NCI-H524 treated with DMSO at 0.1 percent for 48 hours (cell line): ENCODE results near the gene TFEB.

ENCODE experiments used
- DNase-seq: peaks from one replicate; lab custom pipeline; 2025; lab: John Stamatoyannopoulos, UW

TFEB gene

GRCh38 chr6:41705996-41706835, 29.2 kb downstream of the TFEB start:
- DNase-seq = no peak

GRCh38 chr6:41705311-41705995, 30.0 kb downstream of the TFEB start:
- no peak for DNase-seq

GRCh38 chr6:41704656-41705310, 30.6 kb downstream of the TFEB start:
- no peak for DNase-seq

DNA sequence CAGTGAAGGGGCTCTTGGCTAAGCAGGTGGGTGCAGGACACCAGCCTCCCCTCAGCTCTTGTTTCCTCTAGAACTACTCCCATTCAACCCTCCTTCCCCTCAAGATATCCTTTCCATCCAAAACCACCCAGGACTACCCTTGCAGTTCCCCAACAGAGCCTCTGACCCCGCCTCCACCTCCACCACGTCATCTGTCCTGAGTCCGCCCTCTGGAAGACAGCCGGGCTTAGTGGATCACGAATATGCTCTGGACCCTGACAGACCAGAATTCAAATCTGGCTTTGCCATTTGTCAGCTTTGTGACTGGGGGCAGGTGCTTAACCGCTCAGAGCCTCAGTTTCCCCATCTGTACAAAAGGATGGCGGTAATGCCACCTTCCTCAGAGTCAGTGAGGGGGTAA, 31.4 kb downstream of the TFEB start:
- DNase-seq = no peak

GRCh38 chr6:41702771-41703494, 32.5 kb downstream of the TFEB start:
- no peak for DNase-seq

GRCh38 chr6:41702089-41702745, 33.2 kb downstream of the TFEB start:
- no peak for DNase-seq

DNA sequence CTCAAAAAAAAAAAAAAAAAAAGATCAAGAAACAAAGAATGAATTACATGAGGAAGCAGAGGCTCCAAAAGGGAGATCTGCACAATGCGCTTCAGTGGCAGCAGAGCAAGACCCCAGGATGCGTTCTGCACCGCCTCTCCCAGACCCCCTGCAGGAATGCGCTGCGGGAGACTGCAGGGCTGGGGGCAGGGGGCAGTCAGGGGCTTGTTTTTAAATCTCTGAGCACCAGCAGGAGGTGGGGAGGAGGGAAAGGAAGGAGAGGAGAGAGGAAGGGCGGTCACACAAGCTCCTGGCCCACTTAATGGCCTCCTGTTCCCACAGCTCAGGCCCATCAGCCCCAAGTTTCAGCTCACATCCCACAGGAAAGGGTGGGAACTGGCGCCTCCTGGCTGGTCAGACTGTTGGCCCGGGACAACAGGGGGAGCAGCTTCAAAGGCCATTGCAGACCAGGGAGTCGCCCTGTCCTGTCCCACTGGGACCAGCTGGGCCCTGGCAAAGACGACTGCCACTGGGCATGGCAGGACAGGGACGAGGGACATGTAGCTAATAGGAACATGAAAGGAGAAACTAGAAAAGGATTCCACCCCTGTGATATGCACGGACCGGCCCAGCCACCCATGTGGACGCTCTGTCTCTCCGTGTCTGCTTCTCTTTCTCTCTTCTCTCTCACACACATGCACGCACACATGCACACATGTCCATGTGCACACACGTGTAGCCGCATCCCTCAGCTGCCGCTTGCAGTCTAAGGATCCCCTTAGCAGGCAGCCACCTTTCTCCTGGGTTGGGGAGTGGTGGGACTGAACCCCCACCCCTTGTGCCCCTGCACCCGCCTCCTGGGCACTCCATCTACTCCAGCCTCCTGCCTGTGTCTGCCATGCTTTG, 34.7 kb downstream of the TFEB start:
- no peak for DNase-seq

- DNase-seq = no peak
Observed at GRCh38 chr6:41699063-41699462, 36.3 kb downstream of the TFEB start.

- no peak for DNase-seq
Observed at GRCh38 chr6:41697861-41698781, 37.3 kb downstream of the TFEB start.

DNA sequence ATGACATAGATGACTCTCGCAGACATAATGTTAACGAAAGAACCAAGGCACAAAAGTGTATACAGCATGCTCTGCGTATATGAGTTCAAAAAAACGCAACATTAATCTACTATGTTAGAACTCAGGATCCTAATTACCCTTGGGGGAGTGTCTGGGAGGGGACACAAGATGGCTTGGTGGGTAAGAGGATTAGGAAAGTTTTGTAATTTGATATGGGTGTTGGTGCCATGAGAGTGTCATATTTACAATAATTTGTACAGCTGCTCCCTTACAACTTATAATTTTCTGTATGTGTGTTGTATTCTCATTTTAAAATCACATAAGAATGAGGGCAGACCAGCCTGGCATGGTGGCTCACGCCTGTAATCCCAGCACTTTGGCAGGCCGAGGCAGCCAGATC, 38.6 kb downstream of the TFEB start:
- peak; percentile 79 for DNase-seq

- no peak for DNase-seq
Observed at GRCh38 chr6:41695825-41696224, 39.6 kb downstream of the TFEB start.

- no peak for DNase-seq
Observed at GRCh38 chr6:41694815-41695526, 40.4 kb downstream of the TFEB start.

DNA sequence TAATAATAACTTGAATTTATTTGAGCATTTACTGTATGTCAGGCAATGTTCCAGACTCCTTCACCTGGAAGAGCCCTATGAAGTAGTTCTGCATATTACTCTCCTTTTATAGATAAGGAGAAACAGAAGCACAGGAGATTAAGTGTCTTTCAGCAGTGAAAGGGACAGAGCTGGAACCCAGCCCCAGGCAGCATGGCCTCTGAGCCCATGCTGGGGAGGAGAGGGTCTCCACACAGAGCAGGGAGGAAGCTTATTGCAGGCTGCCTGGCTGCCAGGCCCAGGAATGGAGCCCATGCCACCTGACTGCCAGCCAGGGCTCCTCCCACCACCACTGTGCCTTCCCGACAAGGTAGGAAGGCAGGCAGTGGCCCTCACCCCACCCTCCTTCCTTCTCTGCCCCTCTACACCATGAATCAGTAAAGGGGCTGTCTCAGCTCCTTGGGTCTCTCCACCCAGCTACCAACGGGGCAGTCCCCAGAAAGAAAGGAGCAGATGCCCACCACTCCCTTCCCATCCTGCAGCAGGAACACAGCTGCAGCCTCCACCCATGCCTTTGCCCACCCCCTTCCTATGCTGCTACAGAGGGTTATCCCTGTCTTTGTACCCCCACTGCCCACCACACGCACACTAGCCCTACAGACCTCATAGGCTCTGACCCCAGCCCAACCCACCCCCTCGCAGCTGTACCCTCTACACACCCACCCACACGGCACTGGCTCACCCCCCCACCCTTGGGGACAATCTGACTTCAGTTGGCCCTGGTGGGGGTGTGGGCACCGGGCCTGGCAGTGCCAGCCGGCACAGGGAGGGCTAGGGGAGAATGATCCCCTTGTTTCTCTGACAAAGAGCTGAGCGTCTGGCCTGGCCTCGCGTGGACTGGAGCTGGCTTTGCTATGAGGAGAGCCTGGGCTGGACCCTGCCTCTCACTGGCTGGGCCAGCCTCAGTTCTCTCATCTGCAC, 41.8 kb downstream of the TFEB start:
- no peak for DNase-seq

GRCh38 chr6:41692730-41693129, 42.7 kb downstream of the TFEB start:
- no peak for DNase-seq

DNA sequence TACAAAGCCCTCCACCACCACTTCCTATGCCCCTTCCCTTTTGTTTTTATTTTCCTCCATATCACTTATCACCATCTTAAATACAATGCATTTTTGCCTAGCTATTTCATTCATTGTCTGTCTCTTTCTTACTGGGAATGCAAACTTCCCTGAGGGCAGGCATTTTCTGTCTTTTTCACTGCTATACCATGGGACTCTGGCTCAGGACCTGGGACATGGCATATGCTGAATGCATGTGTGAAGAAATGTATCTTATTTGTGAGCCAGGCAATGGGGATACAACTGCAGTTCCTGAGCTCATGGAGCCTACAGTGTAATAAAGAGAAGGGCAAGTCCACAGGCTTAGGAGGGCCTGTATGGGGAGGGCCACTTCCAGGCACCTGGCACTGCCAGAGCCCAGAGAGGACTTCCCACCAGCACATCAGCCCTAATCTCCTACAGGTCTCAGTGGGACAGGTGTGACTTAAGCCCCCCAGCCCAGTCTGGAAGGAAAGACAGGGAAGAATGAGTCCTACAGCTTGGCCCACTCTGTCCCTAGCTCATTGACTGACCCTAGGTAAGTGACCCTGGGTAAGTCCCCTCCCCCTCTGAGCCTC, 43.2 kb downstream of the TFEB start:
- no peak for DNase-seq

DNA sequence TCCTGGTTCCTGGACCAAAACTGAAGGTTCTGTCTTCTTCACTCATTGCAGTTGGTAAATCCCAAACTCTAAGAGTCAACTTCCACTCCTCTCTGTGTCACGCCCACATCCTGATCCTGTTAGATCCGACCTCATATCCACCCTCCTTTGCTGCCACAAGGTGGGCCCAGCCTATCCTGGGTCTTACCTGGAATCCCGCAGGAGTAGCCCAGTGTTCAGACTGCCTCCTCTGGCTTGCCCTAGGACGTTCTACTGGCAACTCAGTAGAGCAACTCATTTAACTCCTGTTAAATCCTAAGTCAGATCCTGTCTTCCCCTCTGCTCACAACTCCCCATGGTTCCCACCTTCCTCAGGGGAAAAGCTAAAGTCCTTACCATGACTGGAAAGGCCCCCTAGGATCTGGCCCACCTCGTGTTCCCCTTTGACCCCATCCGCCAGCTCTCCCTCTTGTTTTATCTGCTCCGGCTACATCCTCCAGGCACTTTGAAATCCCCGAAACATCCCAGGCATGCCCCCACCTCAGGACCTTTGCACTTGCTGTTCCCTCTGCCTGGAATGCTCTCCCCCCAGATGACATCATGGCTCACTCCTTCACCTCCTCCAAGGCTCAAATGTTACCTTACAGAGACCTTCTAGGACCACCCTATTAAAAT, 43.9 kb downstream of the TFEB start:
- no peak for DNase-seq
